Hematopoietic multipotent progenitor cell treated with erythropoietin and hydrocortisone succinate and interleukin-3 and kit ligand, for 6 days (in vitro differentiated cells): ENCODE results near the gene BCL2L15.

Source experiments
- DNase-seq: peaks from one replicate; pipeline ENCODE4 v3.0.0-alpha.2; 2015

BCL2L15 gene

DNA sequence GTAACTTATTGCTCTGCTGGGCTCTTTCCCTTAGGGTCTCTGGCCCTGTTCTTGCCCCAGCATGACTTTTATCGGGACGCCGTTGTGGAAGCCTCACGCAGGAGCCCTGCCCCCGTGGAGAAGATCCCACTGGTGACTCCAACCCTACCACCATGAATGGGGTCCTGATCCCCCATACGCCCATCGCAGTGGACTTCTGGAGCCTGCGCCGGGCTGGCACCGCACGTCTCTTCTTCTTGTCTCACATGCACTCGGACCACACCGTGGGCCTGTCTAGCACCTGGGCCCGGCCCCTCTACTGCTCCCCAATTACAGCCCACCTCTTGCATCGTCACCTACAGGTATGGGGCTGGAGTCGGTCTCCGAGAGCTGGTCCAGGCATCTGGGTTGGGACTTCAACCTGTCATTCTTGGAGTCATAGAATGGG, 18.1 kb upstream of the BCL2L15 start:
- peak; percentile 50 for DNase-seq

DNA sequence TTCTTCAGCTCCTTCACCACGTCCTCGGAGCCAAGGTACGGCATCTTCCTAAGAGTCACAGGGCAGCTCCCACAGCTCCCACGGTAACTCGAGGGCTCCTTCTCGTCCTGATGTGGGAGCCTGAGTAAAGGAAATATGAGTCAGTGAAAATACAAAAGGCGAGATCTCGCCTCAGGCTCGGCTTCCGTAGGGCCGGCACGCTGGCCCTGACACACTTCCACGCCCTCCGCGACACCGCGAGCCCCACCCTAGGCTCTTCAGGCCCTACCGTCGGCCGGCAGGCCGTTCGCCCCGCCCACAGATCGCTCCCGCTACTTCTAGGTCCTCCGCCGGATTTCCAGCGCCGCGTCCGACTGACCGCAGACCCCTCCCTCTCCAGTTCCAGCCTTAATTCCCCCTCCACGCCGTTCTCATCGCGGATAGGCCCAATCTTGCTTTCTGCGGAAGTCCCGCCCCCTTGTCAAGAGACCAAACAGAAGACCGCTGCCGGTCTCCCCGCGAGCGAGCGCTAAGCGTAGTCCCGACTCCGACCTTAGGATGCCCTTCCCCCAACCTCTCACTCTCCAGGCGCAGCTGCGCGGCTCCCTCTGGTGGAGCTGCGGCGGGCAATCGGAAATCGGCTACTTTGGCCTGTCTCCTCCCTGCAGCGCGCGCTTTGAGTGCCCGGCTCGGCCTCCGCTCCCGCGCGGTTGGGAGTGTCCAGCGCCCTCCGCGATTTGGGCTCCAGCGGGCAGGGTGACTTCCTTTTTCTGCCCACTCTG, 17.5 kb upstream of the BCL2L15 start, which contains the start of the genes AP4B1 and DCLRE1B:
AP4B1 (minus strand) TSS at position 126 of the 761 bp plus-strand sequence; CDS start at position 44, 82 bp downstream.
DCLRE1B (plus strand) TSS at position 653 of the 761 bp plus-strand sequence. CDS start 261 bp downstream, outside the sequence.
- peak; percentile 100 for DNase-seq

DNA sequence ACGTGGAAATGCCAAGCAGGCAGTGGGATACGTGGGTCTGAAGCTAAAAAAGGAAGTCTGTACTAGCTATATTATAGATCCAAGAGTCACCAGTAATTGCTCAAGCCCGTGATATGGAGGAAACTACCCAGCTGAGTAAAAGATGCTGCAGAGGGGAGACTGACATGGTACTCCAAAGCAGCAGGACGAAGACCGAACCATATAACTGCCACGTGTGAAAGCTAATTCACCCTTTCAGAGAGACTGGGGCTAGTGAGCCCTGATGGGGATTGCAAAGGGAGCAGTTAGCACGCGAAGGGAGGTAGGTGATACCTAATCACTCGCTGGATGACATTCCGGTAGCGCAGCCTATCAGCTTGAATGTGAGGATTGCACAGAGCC, 16.9 kb upstream of the BCL2L15 start:
- peak; percentile 85 for DNase-seq

DNA sequence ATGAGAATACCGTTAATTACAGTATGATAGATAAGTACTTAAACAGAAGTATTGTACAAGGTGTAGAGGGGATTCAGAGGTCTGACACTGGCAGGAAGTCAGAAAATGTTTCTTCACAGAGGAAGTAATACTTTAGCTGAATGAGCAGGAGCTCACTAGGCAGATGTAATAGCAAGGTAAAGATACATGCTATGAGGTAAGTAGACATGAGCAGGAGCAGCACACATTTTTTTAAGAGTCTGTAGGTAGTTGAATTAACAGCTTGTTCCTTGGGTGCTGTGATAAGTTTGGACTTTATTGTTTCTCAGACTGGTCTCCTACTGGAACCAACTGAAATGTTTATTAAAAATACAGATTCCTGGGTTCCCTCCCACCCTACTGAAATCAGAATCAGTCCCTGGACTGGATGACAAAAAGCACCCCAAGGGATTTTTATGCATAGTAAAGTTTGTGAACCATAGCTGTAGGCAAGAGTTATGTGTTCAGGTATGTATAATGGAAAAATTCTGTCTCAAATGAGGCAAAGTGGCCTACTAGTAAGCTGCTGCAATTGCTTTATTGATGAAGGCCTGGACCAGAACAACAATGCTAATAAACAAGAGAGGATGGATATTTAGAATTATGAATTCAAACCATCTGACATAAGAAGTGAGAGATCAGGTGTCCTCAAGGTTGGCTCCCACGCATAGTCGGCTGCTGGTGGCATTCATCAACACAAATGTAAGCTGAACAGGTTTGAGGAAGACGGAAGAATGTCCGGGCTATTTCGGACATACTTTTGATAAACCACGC, 16.3 kb upstream of the BCL2L15 start:
- peak; percentile 43 for DNase-seq

DNA sequence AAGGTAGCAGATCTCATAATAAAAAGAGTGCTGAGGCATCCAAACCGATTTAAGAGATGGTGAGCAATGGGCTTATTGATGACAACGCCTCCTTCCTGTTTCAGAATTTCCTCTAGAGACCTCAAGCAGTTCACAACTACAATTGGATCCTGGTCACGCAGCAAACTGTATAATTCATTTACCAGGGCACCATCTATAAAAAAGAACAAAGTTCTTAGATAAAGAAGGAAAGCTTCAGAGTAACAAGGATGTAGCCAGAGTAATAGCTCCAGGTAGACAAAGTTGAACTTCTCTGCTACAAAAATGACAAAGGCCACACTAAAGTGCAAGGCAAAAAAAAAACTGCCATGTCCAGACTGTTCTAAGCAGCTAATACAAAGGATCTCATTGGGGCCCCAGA, 13.8 kb upstream of the BCL2L15 start:
- DNase-seq: no peak

DNA sequence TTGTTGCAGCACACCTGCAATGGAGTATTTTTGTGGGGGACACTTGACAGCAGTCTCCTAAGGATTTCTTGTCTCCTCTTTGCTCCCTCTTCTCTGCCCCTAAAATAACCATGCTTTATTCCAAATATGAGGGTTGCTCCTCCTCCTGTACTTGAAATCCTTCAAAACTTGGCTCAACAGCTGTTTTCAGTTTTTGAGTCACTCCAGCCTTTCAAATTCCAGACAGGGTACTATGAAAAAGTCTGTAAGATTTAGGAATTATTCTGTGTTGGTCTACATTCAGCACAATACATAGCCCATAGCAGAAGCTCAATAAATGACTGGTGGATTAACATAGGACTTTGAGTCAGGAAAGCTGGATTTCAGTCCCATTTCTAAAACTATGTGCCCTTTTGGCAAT, 11.7 kb upstream of the BCL2L15 start:
- no peak for DNase-seq

DNA sequence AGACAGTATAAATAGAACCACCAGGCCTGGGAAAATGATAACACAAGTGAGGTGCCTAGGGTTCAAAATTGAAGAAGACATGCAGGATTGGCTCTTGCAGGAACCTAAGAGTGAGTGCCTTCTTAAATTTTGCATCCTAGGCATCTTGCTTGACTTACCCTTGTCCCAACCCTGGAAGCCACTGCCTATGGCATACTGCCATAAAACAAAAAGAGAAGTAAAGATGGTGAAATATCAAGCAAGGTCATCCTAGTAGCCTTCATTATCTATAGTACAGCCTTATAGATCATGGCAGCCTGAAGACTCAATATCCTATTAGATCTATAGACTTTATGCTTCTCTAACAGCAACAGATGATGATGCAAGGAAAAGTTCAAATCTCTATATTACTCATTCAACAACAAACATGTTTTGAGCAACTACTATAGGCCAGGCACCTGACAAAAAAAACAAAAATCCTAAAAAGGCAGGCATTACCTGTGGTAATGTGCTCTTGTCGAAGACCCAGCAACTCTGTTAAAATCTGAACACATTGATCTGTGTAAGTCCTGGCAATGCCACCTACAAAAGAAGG, 10.9 kb upstream of the BCL2L15 start:
- peak; percentile 33 for DNase-seq

DNA sequence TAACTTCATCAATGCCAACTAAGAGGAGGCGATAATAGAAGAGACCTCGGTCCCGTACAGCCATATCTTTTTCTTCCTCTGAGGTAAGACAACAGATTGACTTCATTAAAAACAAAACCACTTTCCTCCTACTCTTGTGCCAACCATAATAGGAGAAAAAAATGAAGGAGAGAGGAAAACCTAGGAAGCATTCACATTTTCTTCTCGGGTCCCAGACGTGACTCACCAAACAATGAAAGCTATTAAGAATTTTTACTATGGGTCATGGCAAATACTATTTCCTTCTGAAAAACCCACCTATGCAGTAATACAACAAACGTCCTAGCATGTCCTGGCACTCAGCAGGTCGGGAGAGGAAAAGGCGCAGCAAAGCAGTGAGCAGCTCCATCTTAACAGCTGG, 8.6 kb upstream of the BCL2L15 start:
- no peak for DNase-seq

DNA sequence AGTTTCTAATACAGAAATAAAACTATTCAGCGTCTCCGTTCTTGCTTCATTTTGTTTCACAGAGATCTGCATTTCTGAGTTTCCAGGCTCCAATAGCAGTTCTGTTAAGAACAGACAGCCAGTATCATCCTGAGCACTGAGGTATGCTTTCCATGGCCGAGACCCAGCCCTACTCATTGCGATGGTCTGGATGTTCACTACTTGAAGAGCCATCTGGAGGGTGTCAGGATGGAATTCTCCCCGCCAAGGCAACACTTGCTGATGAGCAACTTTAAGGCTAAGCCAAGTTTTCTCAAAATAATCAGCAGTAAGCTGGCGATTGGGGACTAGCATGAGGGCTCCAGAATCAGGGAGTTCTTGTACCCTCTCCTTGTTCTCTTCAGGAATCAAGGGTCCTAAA, 7.7 kb upstream of the BCL2L15 start:
- DNase-seq: no peak

DNA sequence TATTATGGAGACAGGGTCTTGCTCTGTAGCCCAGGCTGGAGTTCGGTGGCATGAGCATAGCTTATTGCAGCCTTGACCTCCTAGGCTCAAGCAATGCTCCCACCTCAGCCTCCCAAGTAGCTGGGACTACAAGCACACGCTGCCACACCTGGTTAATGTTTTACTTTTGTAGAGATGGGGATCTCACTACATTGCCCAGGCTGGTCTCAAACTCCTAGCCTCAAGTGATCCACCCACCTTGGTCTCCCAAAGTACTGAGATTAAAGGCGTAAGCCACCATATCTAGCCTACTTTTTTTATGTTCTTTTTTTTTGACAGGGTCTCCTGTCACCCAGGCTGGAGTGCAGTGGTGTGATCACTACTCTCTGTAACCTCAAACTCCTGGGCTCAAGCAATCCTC, 5.9 kb upstream of the BCL2L15 start:
- no peak for DNase-seq

DNA sequence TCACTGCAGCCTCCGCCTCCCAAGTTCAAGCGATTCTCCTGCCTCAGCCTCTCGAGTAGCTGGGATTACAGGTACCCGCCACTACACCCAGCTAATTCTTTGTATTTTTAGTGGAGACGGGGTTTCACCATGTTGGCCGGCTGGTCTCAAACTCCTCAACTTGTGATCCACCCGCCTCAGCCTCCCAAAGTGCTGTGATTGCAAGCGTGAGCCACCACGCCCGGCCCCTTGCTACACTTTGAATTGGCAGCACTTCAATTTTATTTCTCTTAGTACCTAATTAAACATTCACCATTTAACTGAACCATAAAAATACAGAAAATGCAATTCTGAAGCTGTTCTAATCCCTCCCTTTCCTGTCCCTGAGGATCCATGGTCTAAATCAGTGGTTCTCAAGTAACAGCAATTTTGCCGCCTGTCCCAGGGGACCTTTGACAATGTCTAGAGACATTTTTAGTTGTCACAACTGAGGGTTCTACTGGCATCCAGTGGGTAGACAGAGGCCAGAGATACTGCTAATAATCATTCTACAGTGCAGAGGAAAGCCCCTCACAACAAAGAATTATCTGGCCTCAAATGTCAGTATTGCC, 4.3 kb upstream of the BCL2L15 start:
- DNase-seq: no peak

DNA sequence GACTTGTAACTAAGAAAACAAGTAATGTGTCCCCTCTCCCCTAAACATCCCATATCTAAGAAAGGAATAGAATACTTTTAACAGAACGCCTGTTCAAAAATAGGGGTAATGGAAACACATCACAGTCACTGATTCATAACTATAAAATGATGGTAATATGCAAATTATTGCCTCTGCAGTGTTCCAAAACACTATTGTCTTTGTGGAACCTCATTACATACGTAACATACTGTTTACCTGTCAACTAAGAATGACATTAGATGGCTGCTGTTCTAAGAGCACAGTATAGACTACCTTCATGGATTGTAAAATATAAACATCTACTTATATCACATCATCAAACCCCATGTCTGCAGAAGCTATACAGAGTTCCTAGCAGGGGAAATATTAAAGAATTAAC, 3.4 kb upstream of the BCL2L15 start:
- no peak for DNase-seq

DNA sequence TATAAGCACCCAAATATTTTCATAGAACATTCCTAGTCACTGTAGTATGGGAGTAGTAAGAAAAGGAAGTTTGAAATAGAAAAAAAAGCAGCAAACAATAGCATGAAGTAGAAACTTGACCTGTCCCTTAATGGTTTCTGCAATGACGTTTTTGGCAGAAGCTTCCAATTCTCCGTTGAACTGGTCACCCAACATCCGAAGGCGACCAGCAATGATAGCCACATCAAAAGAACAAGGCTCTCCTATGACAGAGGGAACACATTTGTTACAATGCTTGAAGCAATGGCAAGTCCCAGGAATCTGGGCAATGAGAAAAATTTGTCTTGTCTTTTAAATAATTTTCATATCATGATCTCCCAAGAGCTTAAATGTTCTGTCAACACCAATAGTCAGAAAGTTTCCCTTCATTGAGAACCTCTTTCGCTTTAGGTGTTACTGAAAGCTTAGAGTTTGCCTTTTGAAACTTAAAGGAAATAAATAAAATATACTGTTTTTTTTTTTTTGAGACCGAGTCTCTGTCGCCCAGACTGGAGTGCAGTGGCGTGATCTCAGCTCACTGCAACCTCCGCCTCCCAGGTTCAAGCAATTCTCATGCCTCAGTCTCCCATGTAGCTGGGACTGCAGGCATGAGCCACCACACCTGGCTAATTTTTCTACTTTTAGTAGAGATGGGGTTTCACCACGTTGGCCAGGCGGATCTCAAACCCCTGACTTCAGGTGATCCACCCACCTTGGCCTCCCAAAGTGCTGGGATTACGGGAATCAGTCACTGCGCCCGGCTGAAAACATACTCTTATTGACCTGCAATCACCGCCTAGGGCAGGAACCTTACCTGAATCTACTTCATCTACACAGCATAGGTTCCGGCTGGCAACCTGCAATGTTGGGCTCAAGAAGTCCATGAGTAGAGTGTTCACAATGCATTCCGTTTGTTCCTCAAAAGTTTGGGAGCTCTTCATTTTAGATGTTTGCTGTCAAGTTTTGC, 672 bp downstream of the BCL2L15 start:
- no peak for DNase-seq

DNA sequence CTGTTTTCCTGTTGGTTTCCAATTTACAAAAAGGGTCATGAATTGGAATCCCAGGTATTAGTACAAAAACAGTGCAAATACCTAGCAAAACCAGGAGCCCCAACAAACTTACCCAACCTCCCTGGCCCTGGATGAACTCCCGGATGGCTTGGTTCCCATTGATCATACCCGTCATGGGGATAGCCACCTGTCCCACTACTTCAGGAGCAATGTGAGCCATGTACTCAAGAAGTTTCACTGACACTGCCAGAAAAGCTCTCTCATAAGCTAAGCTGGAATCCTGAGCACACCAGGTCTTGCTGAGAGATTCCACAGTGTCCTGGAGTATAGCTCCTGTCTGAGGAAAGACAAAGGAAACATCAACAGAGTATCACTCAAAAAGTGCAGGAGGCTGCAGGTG, 5.7 kb downstream of the BCL2L15 start:
- DNase-seq: no peak

DNA sequence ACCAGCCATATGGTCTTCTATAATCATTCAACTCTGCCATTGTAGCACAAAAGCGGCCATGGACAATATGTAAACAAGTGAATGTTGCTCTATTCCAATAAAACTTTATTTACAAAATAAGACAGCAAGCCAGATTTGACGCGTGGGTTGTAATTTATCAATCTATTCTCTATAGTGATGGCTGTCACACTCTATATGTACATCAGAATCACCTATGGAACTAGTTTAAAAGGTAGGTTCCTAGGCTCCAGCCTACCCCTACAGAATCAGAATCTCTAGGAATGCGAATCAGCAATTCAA, 7.7 kb downstream of the BCL2L15 start:
- DNase-seq: no peak

DNA sequence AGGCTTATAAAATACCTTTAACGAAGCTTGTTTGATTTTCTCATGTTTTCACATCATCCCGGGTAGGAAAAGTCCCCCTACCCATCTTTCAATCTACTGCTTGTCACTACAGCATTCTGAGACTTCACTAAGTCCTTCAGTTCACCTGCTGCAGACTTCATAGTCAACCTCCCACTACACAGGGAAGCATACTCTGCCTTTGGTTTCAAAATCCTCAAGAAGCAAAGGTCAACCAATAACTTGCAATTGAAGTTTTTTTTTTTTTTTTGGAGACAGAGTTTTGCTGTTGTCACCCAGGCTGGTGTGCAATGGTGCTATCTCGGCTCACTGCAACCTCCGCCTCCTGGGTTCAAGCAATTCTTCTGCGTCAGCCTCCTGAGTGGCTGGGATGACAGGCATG, 11.2 kb downstream of the BCL2L15 start:
- DNase-seq: no peak

DNA sequence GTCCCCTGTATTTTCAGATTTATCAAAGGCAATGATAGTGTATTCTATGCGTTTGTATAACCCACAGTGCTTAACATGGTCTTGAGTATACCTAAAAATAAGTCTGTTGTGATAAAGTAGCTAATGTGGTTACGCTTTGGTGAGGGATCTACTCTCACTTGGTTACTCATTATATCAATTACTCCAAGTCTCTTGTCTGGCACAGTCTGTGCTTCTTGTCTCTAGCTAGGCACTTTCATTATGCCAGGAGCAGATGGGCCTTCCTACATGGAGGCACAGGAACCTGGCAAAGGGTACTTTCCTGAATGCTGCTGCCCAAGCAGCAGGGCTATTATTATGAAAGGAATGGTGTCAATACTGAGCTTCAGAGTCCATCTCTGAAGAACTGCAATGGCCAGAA, 11.7 kb downstream of the BCL2L15 start:
- DNase-seq: no peak

DNA sequence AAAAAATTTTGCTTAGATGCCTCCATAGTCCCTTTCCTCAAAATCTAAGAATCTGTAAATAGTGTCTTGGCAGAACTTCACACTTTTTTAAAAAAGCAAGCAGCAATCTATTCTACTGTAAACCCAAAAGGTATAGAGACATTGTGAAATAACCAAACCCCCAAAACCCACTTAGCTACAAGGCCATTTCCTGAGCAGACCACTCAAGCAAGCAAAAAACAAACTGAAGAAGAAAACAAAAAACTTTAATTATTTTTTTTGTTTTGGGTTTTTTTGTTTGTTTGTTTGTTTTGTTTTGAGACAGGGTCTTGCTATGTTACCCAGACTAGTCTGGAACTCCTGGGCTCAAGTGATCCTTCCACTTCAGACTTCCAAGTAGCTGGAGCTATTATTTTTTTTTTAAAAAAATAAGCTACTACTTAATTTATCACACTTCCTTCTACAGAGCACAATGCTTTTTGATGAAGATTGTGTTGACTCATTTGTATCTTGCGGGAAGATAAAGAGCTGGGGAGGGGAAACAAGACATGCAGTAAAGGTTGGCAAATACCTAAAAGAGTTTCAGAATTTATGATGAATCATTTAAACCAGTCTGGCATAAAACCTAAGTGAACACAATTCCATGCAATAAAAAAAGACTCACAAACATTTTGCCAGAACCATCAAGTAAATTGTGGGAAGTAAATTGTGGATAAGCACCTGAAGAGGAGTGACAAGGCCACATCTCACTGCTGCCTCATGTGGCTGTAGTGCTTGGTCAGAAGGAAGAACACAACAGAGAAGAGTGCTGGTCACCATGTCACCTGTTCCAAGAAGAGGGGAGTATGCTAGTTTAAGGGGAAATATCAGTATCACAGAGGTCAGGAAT, 13.1 kb downstream of the BCL2L15 start:
- DNase-seq: peak; percentile 83

DNA sequence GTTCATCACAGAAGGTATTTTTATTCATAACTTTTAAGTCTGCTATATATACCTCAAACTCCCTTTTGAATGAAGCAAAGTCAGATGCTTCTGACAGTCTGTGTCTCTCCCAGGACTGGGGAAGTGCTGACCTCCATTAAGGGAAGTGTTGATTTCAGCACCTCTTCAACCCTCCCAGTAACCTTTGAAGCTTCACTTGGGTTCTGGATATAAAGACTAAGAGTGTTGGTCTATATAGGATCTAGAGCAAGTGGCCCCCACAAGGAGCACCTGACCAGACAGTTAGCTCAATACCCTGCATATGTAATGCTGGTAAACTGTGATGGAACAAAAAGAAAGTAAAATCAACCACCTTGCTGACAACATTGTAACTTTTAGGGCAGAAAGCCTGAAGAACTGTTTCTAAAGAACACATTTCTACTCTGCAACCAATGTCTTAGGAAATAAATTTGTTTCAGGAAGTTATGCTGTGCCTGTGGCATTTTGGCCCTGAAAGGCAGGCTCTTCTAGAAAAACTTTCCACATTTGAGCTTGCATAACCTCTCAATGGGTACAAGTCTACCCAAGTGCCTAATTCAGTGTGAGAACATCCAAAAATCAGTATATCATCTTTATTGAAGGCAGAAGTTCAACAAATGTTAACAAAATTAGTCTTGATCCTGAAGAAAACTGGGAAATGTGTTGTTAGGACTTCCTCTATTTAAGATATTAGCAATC, 15.0 kb downstream of the BCL2L15 start:
- DNase-seq: peak; percentile 73

DNA sequence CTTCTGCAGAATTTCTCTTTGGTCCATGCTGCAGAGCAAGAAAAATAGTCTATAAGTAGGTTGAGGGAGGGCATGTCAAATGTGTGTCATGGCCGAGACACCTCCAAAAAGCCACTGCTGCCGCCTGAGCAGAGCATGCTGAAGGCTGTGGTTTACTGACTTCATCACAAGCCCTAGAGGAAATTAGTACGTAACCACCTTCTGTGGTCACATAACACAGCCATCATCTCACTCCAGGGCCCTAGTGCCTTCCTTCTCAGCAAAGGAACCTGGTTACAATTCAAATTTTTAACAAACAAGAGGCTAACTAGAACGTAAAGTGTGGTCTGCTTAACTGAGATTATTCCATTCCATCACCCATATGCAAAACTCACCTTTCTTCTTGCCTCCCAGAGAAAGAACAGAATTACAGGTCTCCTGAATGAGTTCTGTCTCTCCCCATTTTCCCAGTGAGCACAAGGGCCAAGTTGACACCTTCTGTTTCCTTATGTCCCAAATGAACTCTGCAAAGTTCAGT, 15.7 kb downstream of the BCL2L15 start, which contains the start of gene PTPN22:
PTPN22 (minus strand) TSS at position 116 of the 517 bp plus-strand sequence.
- peak; percentile 93 for DNase-seq
